GM12801 (cell line): ENCODE measurements around the gene SPTB.

ENCODE experiments used
- TF ChIP-seq, protein P1 (sequence below): IDR thresholded peaks from one replicate; pipeline ENCODE4 v1.5.1; 2011; ENCODE audit warnings: control low read depth; ENCODE audit not compliant: insufficient read length; ENCODE audit errors: extremely low read depth

Gene SPTB

GRCh38 chr14:64825509-64825908, 54.2 kb downstream of the SPTB start:
- TF ChIP-seq, protein P1, sequence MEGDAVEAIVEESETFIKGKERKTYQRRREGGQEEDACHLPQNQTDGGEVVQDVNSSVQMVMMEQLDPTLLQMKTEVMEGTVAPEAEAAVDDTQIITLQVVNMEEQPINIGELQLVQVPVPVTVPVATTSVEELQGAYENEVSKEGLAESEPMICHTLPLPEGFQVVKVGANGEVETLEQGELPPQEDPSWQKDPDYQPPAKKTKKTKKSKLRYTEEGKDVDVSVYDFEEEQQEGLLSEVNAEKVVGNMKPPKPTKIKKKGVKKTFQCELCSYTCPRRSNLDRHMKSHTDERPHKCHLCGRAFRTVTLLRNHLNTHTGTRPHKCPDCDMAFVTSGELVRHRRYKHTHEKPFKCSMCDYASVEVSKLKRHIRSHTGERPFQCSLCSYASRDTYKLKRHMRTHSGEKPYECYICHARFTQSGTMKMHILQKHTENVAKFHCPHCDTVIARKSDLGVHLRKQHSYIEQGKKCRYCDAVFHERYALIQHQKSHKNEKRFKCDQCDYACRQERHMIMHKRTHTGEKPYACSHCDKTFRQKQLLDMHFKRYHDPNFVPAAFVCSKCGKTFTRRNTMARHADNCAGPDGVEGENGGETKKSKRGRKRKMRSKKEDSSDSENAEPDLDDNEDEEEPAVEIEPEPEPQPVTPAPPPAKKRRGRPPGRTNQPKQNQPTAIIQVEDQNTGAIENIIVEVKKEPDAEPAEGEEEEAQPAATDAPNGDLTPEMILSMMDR = no peak

GRCh38 chr14:64825006-64825405, 54.7 kb downstream of the SPTB start:
- TF ChIP-seq, protein P1 = no peak

DNA sequence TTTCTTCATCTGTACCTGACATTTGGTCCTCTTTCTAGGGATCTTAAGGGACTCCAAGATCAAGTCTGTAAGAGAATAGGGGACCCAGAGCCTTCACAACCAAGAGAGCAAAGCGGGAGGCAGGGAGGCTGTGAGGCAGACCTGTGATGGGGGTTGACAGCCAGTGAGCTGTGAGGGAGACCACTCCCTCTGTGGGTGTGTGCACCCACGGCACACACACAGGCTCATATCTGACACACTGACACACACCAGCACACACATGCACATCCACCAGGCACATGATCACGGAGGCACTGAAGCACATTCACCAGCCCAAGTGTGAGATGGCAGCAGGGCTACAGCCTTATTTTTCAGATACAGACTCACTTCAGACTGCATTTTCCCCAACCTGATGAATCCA, 55.2 kb downstream of the SPTB start:
- TF ChIP-seq, protein P1 = no peak

- TF ChIP-seq, protein P1 = no peak
These were observed 56.3 kb downstream of the SPTB start for GRCh38 chr14:64823305-64823861.

DNA sequence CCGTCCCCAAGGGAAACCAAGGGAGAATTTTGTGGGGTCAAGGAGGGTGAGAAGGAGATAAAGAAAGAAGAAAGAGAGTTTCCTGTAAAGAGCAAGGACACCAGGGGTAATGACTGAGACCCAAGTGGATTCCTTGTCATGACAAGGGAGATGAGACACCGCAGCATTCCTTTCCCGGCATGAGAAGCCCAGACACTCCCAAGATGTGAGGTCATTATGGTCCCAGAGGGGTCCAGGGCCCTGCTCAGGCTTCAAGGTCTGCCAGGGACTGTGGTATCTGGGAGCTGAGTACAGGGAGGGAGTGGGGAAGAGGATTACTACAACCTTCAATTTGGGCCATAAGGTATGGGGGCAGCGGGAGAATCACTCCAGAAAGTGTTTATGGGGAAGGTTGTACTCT, 58.1 kb downstream of the SPTB start:
- TF ChIP-seq, protein P1 = no peak

- TF ChIP-seq, protein P1 = no peak
These were observed 61.6 kb downstream of the SPTB start for GRCh38 chr14:64818151-64818550.

DNA sequence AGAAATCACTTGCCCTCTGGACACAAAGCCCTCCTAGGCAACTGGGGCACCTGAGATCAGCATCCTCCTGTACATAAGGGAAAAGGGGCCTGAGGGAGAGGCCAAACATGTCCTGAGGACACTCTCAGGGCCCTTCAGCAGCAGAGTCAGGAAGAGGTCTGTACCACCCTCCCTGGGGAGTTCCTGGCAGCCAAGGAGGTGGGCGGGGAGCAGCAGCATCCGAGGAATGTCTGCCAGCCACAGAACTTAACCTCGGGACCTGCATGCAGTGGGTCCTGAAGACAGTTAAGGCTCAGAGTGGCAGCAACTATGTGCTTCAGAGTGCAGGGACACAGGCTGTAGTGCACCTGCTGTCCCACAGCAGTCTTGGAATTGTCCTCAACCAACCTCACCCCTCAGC, 62.1 kb downstream of the SPTB start:
- TF ChIP-seq, protein P1 = no peak
